Hematopoietic multipotent progenitor cell treated with erythropoietin and hydrocortisone succinate and interleukin-3 and kit ligand, for 15 days (in vitro differentiated cells): Measurements from ENCODE around the gene NOL6.
"Not testable (repeated sequence)": the region's sequence is repeated elsewhere in the genome, so short reads cannot be mapped to it uniquely, and the experiment has no call there.

ENCODE experiments used
- DNase-seq: peaks from one replicate; pipeline ENCODE4 v3.0.0-alpha.2; 2015; ENCODE audit warnings: low spot score

Gene NOL6

DNA sequence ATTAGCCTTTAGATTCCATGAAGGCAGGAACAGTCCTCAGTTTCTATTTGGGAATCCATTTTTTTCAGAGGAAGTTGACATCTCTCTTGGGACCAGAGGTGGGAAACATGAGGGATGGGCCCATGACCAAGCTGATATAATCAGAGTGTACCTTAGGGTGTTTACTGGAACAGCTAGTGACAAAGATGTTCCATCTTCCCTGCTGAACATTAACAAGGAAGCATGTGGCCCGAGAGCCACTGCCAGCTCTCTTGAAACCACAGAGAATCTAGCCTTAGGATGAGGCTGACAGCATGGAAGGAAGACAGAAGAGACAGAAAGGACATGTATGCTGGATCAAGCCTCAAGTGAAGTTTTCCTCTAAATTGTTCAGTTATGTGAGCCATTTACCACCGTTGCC, 42.3 kb downstream of the NOL6 start:
- DNase-seq = no peak

DNA sequence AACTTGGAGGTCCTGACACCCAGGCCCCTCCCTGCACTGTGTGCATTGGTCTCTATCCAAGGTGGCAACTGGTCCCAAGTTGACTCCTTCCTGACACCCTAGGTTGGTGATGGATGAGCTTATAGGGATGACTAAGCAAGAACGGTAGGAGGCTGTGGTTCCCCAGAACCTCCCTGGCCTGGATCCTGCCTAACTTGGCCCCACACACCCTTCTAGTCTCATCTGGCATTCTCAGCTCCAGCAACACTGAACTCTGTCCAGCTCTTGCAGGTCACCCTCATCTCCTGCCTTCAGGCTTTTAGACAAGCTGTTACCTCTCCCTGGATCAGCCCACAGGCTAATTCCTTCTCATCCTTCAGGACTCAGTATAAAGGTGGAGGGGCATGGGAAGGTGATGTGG, 42.8 kb downstream of the NOL6 start:
- DNase-seq = no peak

DNA sequence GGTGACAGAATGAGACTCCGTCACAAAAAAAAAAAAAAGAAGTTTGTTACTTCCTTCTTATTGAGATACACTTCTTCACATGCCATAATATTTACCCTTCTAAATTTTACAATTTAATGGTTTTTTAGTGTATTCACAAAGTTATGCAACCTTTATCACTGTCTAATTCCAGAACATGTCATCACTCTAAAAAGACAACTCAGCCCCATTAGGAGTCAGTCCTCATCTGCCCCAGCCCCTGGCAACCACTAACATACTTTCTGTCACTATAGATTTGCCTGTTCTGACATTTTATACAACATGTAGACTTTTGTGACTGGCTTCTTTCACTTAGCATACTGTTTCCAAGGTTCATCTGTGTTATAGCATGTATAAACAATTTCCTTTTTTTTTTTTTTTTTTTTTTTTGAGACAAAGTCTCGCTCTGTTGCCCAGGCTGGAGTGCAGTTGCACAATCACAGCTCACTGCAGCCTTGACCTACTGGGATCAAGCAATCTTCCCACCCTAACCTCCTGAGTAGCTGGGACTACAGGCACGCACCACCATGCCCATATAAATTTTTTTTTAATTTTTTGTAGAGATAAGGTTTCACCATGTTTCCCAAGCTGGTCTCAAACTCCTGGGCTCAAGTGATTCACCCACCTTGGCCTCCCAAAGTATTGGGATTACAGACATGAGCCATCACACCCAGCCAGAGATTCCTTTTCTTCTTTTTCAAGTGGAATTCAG, 44.3 kb downstream of the NOL6 start:
- no peak for DNase-seq

DNA sequence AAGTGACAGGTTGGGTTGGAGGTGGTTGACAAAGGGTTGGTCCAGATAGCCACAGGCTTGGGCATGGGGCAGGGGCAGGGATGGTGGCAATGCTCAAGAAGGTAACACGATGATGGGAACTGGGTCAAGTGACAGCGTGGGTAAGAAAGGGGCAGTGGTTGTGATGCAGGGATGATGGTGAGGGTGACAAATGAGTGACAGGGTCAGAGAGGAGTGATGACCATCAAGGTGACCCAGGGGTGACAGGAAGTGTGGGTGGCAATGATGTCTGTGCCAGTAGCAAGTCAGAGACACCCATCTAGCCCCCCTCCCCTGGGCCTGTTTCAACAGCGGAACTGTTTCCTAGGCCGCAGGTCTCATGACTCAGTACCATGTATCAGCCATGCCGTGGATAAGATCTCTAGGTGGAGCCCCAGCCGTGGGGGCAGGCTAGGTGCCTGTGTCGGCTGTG, 46.9 kb downstream of the NOL6 start:
- DNase-seq = no peak

DNA sequence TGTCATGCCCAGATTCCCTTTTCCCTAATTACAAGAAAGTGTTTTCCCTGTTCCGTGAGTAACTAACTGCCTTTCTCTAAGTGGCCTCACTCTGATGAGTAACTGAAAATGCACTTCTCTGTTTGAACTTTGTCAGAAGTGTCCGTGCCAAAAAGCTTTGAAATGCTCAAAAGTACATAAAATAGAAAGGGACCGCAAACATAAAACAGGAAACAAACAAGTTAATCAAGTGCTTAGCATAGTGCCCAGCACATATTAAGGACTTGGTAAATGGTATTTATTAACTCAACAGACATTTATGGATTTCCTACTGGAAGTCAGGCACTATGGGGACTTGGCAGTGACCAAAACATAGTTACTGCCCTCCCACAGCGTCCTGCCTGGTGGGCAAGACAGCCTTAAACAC, 48.6 kb downstream of the NOL6 start:
- no peak for DNase-seq

DNA sequence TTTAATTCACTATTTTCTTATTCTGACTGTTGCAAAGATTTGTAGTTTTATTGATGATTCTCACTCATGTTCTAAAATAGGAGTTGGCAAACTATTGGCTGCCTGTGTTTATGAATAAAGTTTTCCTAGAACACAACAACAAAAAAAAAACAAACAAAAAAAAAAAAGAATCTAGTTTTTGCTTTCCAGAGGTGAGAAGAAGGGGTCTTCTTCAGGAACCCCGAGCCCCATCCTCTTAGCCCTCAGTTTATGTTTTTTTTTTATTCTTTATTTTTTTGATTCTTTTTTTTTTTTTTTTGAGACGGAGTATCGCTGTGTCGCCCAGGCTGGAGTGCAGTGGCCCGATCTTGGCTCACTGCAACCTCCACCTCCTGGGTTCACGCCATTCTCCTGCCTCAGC, 49.2 kb downstream of the NOL6 start:
- DNase-seq = not testable (repeated sequence)

DNA sequence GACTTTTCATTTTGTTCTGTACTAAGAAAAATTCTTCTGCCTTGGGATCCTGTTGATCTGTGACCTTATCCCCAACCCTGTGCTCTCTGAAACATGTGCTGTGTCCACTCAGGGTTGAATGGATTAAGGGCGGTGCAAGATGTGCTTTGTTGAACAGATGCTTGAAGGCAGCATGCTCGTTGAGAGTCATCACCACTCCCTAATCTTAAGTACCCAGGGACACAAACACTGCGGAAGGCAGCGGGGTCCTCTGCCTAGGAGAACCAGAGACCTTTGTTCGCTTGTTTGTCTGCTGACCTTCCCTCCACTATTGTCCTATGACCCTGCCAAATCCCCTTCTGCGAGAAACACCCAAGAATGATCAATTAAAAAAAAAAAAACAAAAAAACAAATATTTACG, 49.7 kb downstream of the NOL6 start:
- not testable (repeated sequence) for DNase-seq

DNA sequence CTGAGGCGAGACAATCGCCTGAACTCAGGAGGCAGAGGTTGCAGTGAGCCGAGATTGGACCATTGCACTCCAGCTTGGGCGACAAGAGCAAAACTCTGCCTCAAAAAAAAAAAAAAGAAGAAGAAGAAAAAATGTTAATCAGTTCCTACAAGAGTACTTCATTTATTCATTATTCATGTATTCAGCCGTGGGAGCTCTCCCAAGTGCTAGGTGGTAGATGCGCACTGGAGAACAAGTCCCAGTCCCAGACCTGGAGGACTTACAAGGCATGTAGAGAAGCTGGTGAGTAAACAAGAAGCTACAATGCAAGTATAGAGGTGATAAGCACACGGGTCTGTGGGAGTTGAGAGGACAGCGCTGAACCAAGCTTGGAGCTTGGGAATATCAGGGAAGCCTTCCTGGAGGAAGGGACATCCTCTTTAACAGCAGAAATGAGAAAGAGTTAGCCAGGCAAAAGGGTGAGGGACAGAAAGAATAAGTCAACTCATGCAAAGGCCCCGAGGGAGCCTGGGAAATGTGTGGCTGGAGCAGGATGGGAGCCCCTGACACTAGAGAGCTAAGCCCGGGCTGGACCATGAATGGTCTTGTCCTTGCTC, 53.9 kb downstream of the NOL6 start:
- no peak for DNase-seq

DNA sequence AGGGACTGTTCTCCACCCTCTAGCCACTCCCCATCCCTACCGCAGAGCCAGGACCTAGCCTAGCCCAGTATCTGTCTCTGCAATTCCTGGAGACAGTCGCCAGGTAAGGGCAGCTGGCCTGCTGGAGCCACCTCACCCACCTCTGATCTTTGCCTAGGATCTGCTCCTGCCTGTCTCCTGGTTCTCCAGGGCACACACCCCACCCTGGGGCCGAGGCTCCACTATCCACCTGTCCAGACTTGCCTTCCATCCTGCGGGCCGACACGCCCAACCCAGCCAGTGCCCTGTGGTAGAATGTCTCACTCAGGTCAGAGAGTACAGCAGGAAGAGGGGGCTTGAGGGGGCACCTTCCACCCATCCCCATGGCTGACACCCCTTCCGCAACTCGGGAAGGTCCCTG, 55.6 kb downstream of the NOL6 start:
- no peak for DNase-seq

DNA sequence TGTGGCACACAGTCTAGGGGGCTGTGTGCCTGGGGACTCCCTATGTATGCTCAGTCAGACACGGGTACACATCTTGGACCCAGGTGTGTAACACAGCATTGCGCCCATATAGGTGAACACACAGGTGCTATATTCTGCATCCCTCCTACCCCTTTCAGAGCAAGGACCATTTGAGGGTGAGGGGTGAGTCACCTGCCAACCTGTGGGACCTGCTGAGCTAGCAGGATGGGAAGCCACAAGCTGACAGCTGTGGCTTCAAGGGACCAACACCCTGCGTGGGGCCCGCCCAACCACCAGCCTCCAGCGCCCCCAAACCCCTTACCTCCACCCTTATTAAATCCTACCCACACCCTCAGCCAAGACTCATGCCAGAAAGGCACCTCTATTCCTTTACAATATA, 56.7 kb downstream of the NOL6 start:
- DNase-seq = no peak

DNA sequence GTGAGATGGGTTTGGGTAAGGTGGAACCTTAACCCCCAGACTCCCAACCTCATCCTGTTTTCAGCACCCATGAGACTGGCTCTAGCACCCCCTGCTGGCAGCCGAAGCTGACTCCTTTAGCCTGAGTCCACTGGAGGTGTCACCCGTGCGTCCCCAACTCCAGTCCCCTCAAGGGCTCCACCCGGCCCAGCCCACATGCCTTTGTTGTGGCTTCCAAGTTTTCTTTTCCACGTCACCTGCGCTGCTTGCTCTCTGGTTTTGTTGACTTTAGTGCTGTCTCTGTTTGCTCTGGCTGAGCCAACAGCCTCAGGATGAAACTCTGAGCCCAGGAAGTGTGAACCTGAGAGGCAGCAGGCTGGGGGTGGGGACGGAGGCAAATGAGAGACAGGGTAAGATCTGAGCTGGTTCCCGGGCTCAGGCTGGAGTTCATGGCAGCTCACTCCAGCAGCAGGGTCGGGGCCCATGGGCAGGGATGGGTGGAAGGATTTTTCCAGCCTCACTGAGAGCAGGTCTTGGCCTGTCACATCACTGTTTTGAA, 58.2 kb downstream of the NOL6 start:
- peak; percentile 69 for DNase-seq

DNA sequence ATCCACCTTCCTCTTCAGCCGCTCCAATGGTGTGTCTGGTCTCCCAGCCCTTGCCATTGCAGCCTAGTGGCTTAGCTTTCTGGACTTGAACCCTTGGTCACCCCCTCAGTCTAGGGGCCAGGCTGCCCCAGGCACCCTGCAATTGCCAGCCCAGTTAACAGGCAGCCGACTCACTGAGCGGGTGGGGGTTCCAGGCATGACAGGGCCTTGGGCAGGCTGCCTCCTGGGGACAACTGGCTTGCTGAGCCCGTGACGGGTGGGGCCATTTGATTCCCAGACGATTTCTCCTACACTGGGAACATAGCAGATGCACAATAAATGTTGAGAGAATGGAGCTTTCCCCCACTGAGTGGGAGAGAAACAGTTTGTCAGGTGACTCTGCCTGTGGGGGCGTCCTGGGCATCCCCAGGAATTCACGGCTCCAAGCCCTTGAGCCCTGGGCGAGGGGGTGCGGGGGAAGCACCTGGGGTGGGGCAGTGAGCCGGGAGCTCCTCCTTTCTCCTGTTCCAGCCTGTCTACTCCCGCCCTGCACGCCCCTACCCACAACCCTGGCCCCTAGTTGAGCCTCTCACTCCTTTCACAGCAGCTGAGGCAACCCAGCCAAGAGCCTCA, 58.7 kb downstream of the NOL6 start:
- DNase-seq = no peak

DNA sequence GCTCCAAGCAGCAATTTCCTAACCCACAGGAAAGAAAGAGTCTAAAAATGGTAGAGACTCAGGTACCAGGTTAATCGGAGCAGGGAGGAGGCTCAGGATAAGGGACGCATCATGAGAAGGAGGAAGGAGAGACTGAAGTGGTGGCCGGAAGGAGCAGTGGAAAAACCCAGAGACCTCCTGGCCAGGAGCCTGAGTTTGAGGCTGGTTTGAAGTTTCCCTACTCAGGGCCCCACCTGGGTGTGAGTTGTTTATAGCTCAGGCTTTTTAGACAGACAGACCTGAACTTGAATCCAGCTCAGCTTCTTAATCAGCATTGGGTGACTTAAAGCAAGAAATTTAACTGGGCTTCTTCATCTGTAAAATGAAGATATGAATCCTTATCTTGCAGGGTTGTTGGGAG, 59.5 kb downstream of the NOL6 start:
- DNase-seq = no peak
